ENCODE data around the gene TPRG1L. TPM values are rescaled to one million over a fixed set of nuclear protein-coding genes. Genes with fewer than 3 reads are reported as not detected.

Gene TPRG1L
- total and polyA plus RNA-seq, 2 donors = 8.5 to 37.1 TPM

- Histone ChIP-seq H3K4me1 (ENCODE audit: control insufficient read depth in 2 of 2, insufficient read depth in 2 of 2, low read length in 2 of 2) (peaks cover 0 to 7% of the 10 kb centered on the region in 2 donors), H3K9me3 (ENCODE audit: control insufficient read depth in 2 of 2, insufficient read depth in 1 of 2, low read length in 1 of 2) (no peaks in the 10 kb centered on the region), H3K4me3 (ENCODE audit: low read length in 2 of 2) (no peak overlapping the region), H3K36me3 (ENCODE audit: control insufficient read depth in 2 of 2, insufficient read depth in 2 of 2, low read length in 1 of 2) (no peaks in the 10 kb centered on the region), H3K27me3 (ENCODE audit: control insufficient read depth in 2 of 2, insufficient read depth in 1 of 2, low read length in 1 of 2) (no peaks in the 10 kb centered on the region), H3K27ac (ENCODE audit: low read depth in 1 of 2, low read length in 1 of 2) (no peak overlapping the region)
- 96% methylated on average over 27 of the region's 27 CpGs for WGBS
- no peak for DNase-seq (ENCODE audit: low read depth in 6 of 9, low spot score in 9 of 9)
Measured at GRCh38 chr1:3590139-3590763, 34.6 kb upstream of the TPRG1L start.

DNA sequence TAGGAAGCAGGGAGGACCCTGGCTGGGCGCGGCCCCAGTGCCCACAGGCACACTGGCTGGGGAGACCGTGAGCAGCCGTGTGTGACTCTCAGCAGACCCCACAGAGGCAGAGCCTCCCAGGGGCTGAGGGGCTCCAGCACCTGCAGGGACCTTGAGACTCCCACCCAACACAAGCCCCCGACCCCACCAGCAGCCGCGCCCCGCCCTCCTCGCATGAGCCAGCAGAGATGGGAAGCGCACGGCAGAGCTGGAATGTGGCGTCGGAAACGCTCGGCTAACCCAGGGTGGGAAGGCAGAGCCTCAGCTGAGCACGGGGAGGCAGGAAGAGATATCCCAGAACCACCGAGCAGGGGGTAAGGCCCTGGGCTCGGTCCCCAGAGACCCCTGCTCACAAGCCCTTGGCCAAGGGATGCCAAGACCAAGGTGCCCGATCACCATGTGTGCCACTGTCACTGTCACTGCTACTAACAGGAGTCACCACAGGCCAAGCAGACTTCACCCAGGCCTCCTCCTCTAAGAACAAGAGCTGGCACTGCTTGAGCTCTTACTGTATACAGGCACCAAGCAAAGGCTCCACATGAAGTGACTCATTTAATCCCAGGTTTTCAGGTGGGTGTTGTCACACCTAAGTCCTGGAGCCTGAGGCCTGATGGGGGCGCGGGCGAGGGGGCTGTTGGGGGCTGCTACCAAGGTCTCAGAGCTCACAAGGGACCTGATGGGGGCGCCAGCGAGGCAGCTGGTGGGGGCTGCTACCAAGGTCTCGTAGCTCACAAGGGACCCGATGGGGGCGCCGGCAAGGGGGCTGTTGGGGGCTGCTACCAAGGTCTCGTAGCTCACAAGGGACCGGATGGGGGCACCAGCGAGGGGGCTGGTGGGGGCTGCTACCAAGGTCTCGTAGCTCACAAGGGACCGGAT is 33.6 kb upstream of the TPRG1L start:
- Histone ChIP-seq H3K27me3 (ENCODE audit: control insufficient read depth in 2 of 2, insufficient read depth in 1 of 2, low read length in 1 of 2) (no peaks in the 10 kb centered on the region), H3K27ac (ENCODE audit: low read depth in 1 of 2, low read length in 1 of 2) (no peak overlapping the region), H3K36me3 (ENCODE audit: control insufficient read depth in 2 of 2, insufficient read depth in 2 of 2, low read length in 1 of 2) (no peaks in the 10 kb centered on the region), H3K9me3 (ENCODE audit: control insufficient read depth in 2 of 2, insufficient read depth in 1 of 2, low read length in 1 of 2) (no peaks in the 10 kb centered on the region), H3K4me1 (ENCODE audit: control insufficient read depth in 2 of 2, insufficient read depth in 2 of 2, low read length in 2 of 2) (peaks cover 0 to 7% of the 10 kb centered on the region in 2 donors), H3K4me3 (ENCODE audit: low read length in 2 of 2) (no peak overlapping the region)
- no peak for DNase-seq (ENCODE audit: low read depth in 6 of 9, low spot score in 9 of 9)
- 96% methylated on average over 33 of the region's 33 CpGs for WGBS

DNA sequence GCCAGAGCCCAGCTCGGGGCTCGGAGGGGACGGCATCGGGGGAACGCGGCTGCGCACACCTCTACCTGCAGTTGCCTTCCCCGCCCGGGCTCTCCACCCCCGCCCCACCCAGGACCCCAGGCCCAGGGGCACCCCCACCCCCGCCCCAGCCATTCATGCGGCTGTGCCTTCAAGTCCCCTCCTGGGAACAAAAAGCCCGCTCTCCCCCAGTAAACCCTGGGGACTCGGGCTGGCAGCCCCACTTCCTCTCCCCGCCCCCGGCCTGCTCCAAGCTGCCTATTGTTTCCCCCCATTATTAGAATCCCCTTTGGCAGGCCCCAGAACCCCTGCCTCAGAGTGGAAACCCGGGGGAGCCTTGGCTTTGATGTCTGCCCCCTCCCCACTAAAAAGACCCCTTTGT is 31.5 kb upstream of the TPRG1L start:
- Histone ChIP-seq H3K4me1 (ENCODE audit: control insufficient read depth in 2 of 2, insufficient read depth in 2 of 2, low read length in 2 of 2) (peaks cover 10 to 22% of the 10 kb centered on the region in 2 donors), H3K9me3 (ENCODE audit: control insufficient read depth in 2 of 2, insufficient read depth in 1 of 2, low read length in 1 of 2) (peaks cover 0 to 5% of the 10 kb centered on the region in 2 donors), H3K36me3 (ENCODE audit: control insufficient read depth in 2 of 2, insufficient read depth in 2 of 2, low read length in 1 of 2) (no peaks in the 10 kb centered on the region), H3K27me3 (ENCODE audit: control insufficient read depth in 2 of 2, insufficient read depth in 1 of 2, low read length in 1 of 2) (no peaks in the 10 kb centered on the region), H3K27ac (ENCODE audit: low read depth in 1 of 2, low read length in 1 of 2) (peak overlapping the region in 1 of 2 donors; percentile 18), H3K4me3 (ENCODE audit: low read length in 2 of 2) (no peak overlapping the region)
- WGBS = 93% methylated on average over 17 of the region's 17 CpGs
- DNase-seq (ENCODE audit: low read depth in 6 of 9, low spot score in 9 of 9) = no peak

GRCh38 chr1:3593745-3594144 is 31.1 kb upstream of the TPRG1L start:
- H3K4me1 ChIP-seq (ENCODE audit: control insufficient read depth in 2 of 2, insufficient read depth in 2 of 2, low read length in 2 of 2) = peaks cover 14 to 26% of the 10 kb centered on the region in 2 donors

GRCh38 chr1:3594706-3595377 is 30.0 kb upstream of the TPRG1L start:
- 95% methylated on average over 31 of the region's 31 CpGs for WGBS
- no peak overlapping the region for H3K27ac ChIP-seq (ENCODE audit: low read depth in 1 of 2, low read length in 1 of 2)
- H3K9me3 ChIP-seq (ENCODE audit: control insufficient read depth in 2 of 2, insufficient read depth in 1 of 2, low read length in 1 of 2) = peaks cover 0 to 5% of the 10 kb centered on the region in 2 donors
- peaks cover 17 to 37% of the 10 kb centered on the region in 2 donors for H3K4me1 ChIP-seq (ENCODE audit: control insufficient read depth in 2 of 2, insufficient read depth in 2 of 2, low read length in 2 of 2)
- H3K36me3 ChIP-seq (ENCODE audit: control insufficient read depth in 2 of 2, insufficient read depth in 2 of 2, low read length in 1 of 2) = no peaks in the 10 kb centered on the region
- H3K27me3 ChIP-seq (ENCODE audit: control insufficient read depth in 2 of 2, insufficient read depth in 1 of 2, low read length in 1 of 2) = no peaks in the 10 kb centered on the region
- no peak for DNase-seq (ENCODE audit: low read depth in 6 of 9, low spot score in 9 of 9)
- H3K4me3 ChIP-seq (ENCODE audit: low read length in 2 of 2) = no peak overlapping the region

More at GRCh38 chr1:3593745-3594144, 31.1 kb upstream of the TPRG1L start:
- Histone ChIP-seq H3K27me3 (ENCODE audit: control insufficient read depth in 2 of 2, insufficient read depth in 1 of 2, low read length in 1 of 2) (no peaks in the 10 kb centered on the region), H3K4me3 (ENCODE audit: low read length in 2 of 2) (no peak overlapping the region), H3K27ac (ENCODE audit: low read depth in 1 of 2, low read length in 1 of 2) (peak overlapping the region in 1 of 2 donors; percentile 18), H3K9me3 (ENCODE audit: control insufficient read depth in 2 of 2, insufficient read depth in 1 of 2, low read length in 1 of 2) (peaks cover 0 to 5% of the 10 kb centered on the region in 2 donors), H3K36me3 (ENCODE audit: control insufficient read depth in 2 of 2, insufficient read depth in 2 of 2, low read length in 1 of 2) (no peaks in the 10 kb centered on the region)
- DNase-seq (ENCODE audit: low read depth in 6 of 9, low spot score in 9 of 9) = no peak
- 83% methylated on average over 10 of the region's 10 CpGs for WGBS

DNA sequence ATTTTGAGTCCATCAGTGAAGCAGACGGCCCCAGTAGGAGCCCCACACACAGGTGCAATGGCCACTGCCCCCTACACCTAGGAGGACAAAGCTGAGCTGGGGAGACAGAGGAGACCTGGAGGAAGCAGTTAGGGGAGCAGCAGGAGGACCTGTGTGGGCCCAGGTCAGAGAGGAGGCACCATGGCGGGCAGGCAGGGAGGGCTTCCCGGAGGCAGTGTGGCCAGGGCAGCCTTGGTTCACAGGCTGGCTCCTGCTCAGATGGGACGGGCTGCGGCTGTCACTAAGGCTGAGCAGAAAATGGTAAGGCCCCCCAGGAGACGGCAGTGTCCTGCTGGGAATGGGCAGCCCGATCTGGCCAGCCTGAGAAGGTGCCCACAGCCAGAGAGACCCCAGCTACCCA is 28.9 kb upstream of the TPRG1L start:
- H3K4me3 ChIP-seq (ENCODE audit: low read length in 2 of 2) = no peak overlapping the region
- H3K27me3 ChIP-seq (ENCODE audit: control insufficient read depth in 2 of 2, insufficient read depth in 1 of 2, low read length in 1 of 2) = no peaks in the 10 kb centered on the region
- H3K4me1 ChIP-seq (ENCODE audit: control insufficient read depth in 2 of 2, insufficient read depth in 2 of 2, low read length in 2 of 2) = peaks cover 17 to 40% of the 10 kb centered on the region in 2 donors
- peaks cover 0 to 5% of the 10 kb centered on the region in 2 donors for H3K9me3 ChIP-seq (ENCODE audit: control insufficient read depth in 2 of 2, insufficient read depth in 1 of 2, low read length in 1 of 2)
- 95% methylated on average over 7 of the region's 7 CpGs for WGBS
- H3K36me3 ChIP-seq (ENCODE audit: control insufficient read depth in 2 of 2, insufficient read depth in 2 of 2, low read length in 1 of 2) = no peaks in the 10 kb centered on the region
- no peak overlapping the region for H3K27ac ChIP-seq (ENCODE audit: low read depth in 1 of 2, low read length in 1 of 2)
- DNase-seq (ENCODE audit: low read depth in 6 of 9, low spot score in 9 of 9) = no peak

DNA sequence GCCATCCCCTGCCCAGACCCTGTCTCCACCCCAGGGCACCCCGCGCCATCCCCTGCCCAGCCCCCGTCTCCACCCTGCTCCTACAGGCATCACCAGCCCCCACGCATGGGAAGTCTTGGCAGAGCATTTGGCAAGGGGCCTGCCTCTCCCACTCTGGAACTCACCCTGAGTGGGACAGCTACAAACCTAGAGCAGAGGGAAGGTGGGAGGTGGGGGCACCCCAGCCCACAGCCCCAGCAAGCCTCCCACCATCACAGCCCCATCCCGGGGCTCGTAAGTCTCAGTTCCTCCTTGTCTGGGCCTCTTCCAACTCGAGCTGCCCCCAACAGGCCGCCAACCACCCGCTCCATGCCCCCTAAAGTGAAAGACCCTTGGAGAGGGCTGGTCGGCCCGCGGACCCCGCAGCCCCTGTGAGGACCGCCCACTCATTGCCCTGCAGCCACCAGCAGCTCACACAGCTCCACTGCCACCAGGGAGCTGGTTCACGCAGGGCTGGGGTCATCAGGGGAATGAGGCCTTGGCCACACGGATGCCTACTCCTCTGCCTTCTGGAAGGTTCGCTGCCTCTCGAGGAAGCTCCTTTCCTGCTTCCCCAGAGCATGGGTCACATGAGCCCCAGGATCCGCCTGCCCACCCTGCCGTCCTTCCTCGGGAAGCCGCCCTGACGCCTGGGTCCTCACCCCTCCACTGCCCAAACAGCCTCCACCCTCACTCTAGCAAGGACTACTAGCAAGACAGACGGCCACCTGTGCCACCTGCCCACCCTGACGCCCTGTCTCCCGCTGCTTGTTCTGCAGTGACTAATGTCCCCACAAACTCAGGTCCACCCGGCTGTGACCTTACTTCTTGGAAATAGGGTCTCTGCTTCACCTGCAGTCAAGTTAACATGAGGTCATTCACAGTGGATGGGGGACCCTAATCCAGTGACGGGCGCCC is 27.9 kb upstream of the TPRG1L start:
- Histone ChIP-seq H3K27ac (ENCODE audit: low read depth in 1 of 2, low read length in 1 of 2) (peak overlapping the region; percentile 8 to 87), H3K27me3 (ENCODE audit: control insufficient read depth in 2 of 2, insufficient read depth in 1 of 2, low read length in 1 of 2) (no peaks in the 10 kb centered on the region), H3K4me1 (ENCODE audit: control insufficient read depth in 2 of 2, insufficient read depth in 2 of 2, low read length in 2 of 2) (peaks cover 17 to 47% of the 10 kb centered on the region in 2 donors), H3K4me3 (ENCODE audit: low read length in 2 of 2) (no peak overlapping the region), H3K9me3 (ENCODE audit: control insufficient read depth in 2 of 2, insufficient read depth in 1 of 2, low read length in 1 of 2) (peaks cover 0 to 5% of the 10 kb centered on the region in 2 donors), H3K36me3 (ENCODE audit: control insufficient read depth in 2 of 2, insufficient read depth in 2 of 2, low read length in 1 of 2) (no peaks in the 10 kb centered on the region)
- no peak for DNase-seq (ENCODE audit: low read depth in 6 of 9, low spot score in 9 of 9)
- WGBS = 57% methylated on average over 29 of the region's 29 CpGs

GRCh38 chr1:3597599-3597964 is 27.2 kb upstream of the TPRG1L start:
- Histone ChIP-seq H3K9me3 (ENCODE audit: control insufficient read depth in 2 of 2, insufficient read depth in 1 of 2, low read length in 1 of 2) (peaks cover 0 to 5% of the 10 kb centered on the region in 2 donors), H3K4me3 (ENCODE audit: low read length in 2 of 2) (peak overlapping the region in 1 of 2 donors; percentile 13), H3K4me1 (ENCODE audit: control insufficient read depth in 2 of 2, insufficient read depth in 2 of 2, low read length in 2 of 2) (peaks cover 17 to 51% of the 10 kb centered on the region in 2 donors), H3K36me3 (ENCODE audit: control insufficient read depth in 2 of 2, insufficient read depth in 2 of 2, low read length in 1 of 2) (no peaks in the 10 kb centered on the region), H3K27me3 (ENCODE audit: control insufficient read depth in 2 of 2, insufficient read depth in 1 of 2, low read length in 1 of 2) (no peaks in the 10 kb centered on the region), H3K27ac (ENCODE audit: low read depth in 1 of 2, low read length in 1 of 2) (peak overlapping the region; percentile 38 to 87)
- DNase-seq (ENCODE audit: low read depth in 6 of 9, low spot score in 9 of 9) = peak in 4 of 9 donors; percentile 48 to 74 (median 51)
- 6% methylated on average over 11 of the region's 11 CpGs for WGBS
